ENCODE data around the gene TAGLN.

- TF ChIP-seq ZNF70 (CRISPR knock-in tag; IDR thresholded peaks at IDR 0.05) (no peak), TOX (CRISPR knock-in tag; IDR thresholded peaks at IDR 0.05; ENCODE audit: borderline replicate concordance) (no peak), ZC3H10 (CRISPR knock-in tag; IDR thresholded peaks at IDR 0.05) (no peak), ZFP30 (CRISPR knock-in tag; IDR thresholded peaks at IDR 0.05) (no peak), ZNF565 (CRISPR knock-in tag; conservative IDR thresholded peaks at IDR 0.05; ENCODE audit: low read depth) (no peak), POU6F1 (CRISPR knock-in tag; IDR thresholded peaks at IDR 0.05; ENCODE audit: borderline replicate concordance, low read depth) (no peak), ZNF8 (CRISPR knock-in tag; IDR thresholded peaks at IDR 0.05) (no peak), ARNTL (CRISPR knock-in tag; IDR thresholded peaks at IDR 0.05; ENCODE audit: borderline replicate concordance, low read depth) (no peak), RARB (CRISPR knock-in tag; IDR thresholded peaks at IDR 0.05) (no peak), PATZ1 (CRISPR knock-in tag; IDR thresholded peaks at IDR 0.05; ENCODE audit: borderline replicate concordance) (no peak)
Measured at GRCh38 chr11:117229411-117229810, 30.2 kb downstream of the TAGLN start.
